Esophagus (tissue), 2 donors: ENCODE data around the gene KCNJ14. TPM values are rescaled to one million over a fixed set of nuclear protein-coding genes. Genes with fewer than 3 reads are reported as not detected.

Experiments
- H3K27ac ChIP-seq, 2 donors: one replicate each; pipeline ENCODE4 v1.5.1; 2013; ENCODE audit warnings: low read depth in 2 of 2, mild to moderate bottlenecking in 2 of 2, inconsistent platforms in 1 of 2, low read length in 1 of 2, moderate library complexity in 1 of 2
- H3K27me3 ChIP-seq, 2 donors: one replicate each; pipeline ENCODE4 v1.6.1; 2013; ENCODE audit warnings: low read length in 2 of 2, control low read depth in 1 of 2, mild to moderate bottlenecking in 1 of 2; ENCODE audit not compliant: insufficient read depth in 2 of 2, control insufficient read depth in 1 of 2
- H3K36me3 ChIP-seq, 2 donors: one replicate each; pipeline ENCODE4 v1.6.1; 2013; ENCODE audit warnings: low read length in 1 of 2; ENCODE audit not compliant: control insufficient read depth in 2 of 2, insufficient read depth in 2 of 2
- H3K4me1 ChIP-seq, 2 donors: one replicate each; pipeline ENCODE4 v1.6.1; 2013; ENCODE audit warnings: low read length in 1 of 2; ENCODE audit not compliant: control insufficient read depth in 2 of 2, insufficient read depth in 2 of 2
- H3K4me3 ChIP-seq, 2 donors: one replicate each; pipeline ENCODE4 v1.5.1; 2013; ENCODE audit warnings: low read length in 2 of 2, mild to moderate bottlenecking in 2 of 2, low read depth in 1 of 2, moderate library complexity in 1 of 2
- H3K9me3 ChIP-seq, 2 donors: one replicate each; pipeline ENCODE4 v1.6.1; 2013; ENCODE audit warnings: mild to moderate bottlenecking in 2 of 2, low read depth in 1 of 2, low read length in 1 of 2, moderate library complexity in 1 of 2; ENCODE audit not compliant: control insufficient read depth in 2 of 2, insufficient read depth in 1 of 2
- WGBS, 2 donors: extraction: QIAGEN DNeasy Blood & Tissue Kit; methylation state at CpG; one replicate each; pipeline ENCODE4 v1.1.7; 2013; 5-methylcytosine and 5-hydroxymethylcytosine counted together
- polyA plus RNA-seq, 2 donors: library from polyadenylated mRNA; stranded (reverse); fragments of 200-250 nt; gene quantifications; one replicate each; pipeline ENCODE4 v1.2.3, GENCODE V29; 2013
- donor health status: healthy with polysubstance abuse.
- donor health status: Bipolar disorder and iron deficiency.

Gene KCNJ14
- polyA plus RNA-seq, 2 donors: 0.54 to 1.0 TPM

- Histone ChIP-seq H3K27ac (no peak overlapping the region), H3K36me3 (no peaks in the 10 kb centered on the region), H3K4me1 (peaks cover 0 to 6% of the 10 kb centered on the region in 2 donors), H3K4me3 (no peak overlapping the region), H3K9me3 (no peaks in the 10 kb centered on the region), H3K27me3 (peaks cover 0 to 6% of the 10 kb centered on the region in 2 donors)
- 1 to 3% methylated on average over 29 to 32 of the region's 32 CpGs for WGBS, 2 donors
Measured at GRCh38 chr19:48511321-48511731, 56.0 kb downstream of the KCNJ14 start.

- Histone ChIP-seq H3K4me3 (no peak within 1 kb of the TSS), H3K9me3 (no peaks in the 10 kb centered on the region), H3K27ac (no peak within 1 kb of the TSS), H3K36me3 (no peaks in the 10 kb centered on the region), H3K27me3 (peaks cover 0 to 6% of the 10 kb centered on the region in 2 donors), H3K4me1 (peaks cover 0 to 6% of the 10 kb centered on the region in 2 donors)
- 7 to 9% methylated on average over 28 to 32 of the region's 32 CpGs for WGBS, 2 donors
Measured at GRCh38 chr19:48511800-48512503, 56.6 kb downstream of the KCNJ14 start, which contains the start of gene LMTK3. Gene LMTK3, minus strand, starts transcription at chr19:48511835. Its CDS starts 259 bp downstream, at chr19:48511576.

- Histone ChIP-seq H3K4me1 (peaks cover 0 to 6% of the 10 kb centered on the region in 2 donors), H3K27ac (no peak overlapping the region), H3K27me3 (peaks cover 0 to 6% of the 10 kb centered on the region in 2 donors), H3K9me3 (no peaks in the 10 kb centered on the region), H3K36me3 (no peaks in the 10 kb centered on the region), H3K4me3 (peak overlapping the region in 1 of 2 donors; percentile 62)
- 38 to 40% methylated on average over 19 of the region's 19 CpGs for WGBS, 2 donors
Measured at GRCh38 chr19:48512504-48513288, 57.3 kb downstream of the KCNJ14 start.

- H3K9me3 ChIP-seq: no peaks in the 10 kb centered on the region
- 1 to 2% methylated on average over 52 to 54 of the region's 54 CpGs for WGBS, 2 donors
- H3K27ac ChIP-seq: no peak overlapping the region
- peaks cover 0 to 6% of the 10 kb centered on the region in 2 donors for H3K4me1 ChIP-seq
- H3K27me3 ChIP-seq: peaks cover 0 to 6% of the 10 kb centered on the region in 2 donors
- H3K36me3 ChIP-seq: no peaks in the 10 kb centered on the region
- H3K4me3 ChIP-seq: peak overlapping the region; percentile 60 to 62
Measured at GRCh38 chr19:48513289-48514122, 58.1 kb downstream of the KCNJ14 start.

- H3K27me3 ChIP-seq: peaks cover 0 to 6% of the 10 kb centered on the region in 2 donors
- no peak overlapping the region for H3K4me3 ChIP-seq
Measured at GRCh38 chr19:48514123-48514458, 58.7 kb downstream of the KCNJ14 start.

GRCh38 chr19:48516536-48516935, 61.2 kb downstream of the KCNJ14 start:
- Histone ChIP-seq H3K4me1 (peaks cover 0 to 6% of the 10 kb centered on the region in 2 donors), H3K36me3 (no peaks in the 10 kb centered on the region), H3K4me3 (no peak overlapping the region), H3K9me3 (no peaks in the 10 kb centered on the region), H3K27me3 (peaks cover 0 to under 1% of the 10 kb centered on the region in 2 donors), H3K27ac (no peak overlapping the region)
- WGBS, 2 donors: 68 to 69% methylated on average over 8 of the region's 8 CpGs

More at GRCh38 chr19:48514123-48514458, 58.7 kb downstream of the KCNJ14 start:
- Histone ChIP-seq H3K27ac (no peak overlapping the region), H3K9me3 (no peaks in the 10 kb centered on the region), H3K4me1 (peaks cover 0 to 6% of the 10 kb centered on the region in 2 donors), H3K36me3 (no peaks in the 10 kb centered on the region)
- 42 to 45% methylated on average over 11 of the region's 11 CpGs for WGBS, 2 donors

Other genes starting within 250 kb of the KCNJ14 start
- 10 to 100 TPM in 1 of 2 donors, 1 to 10 TPM in 1; 9.6 to 13.2 TPM for gene CARD8, start 199.7 kb upstream of the KCNJ14 start, polyA plus RNA-seq
- gene ZNF114, start 185.5 kb upstream of the KCNJ14 start, polyA plus RNA-seq: under 1 TPM; 0.14 TPM
- gene EMP3, start 130.0 kb upstream of the KCNJ14 start, polyA plus RNA-seq: 10 to 100 TPM; 17.6 to 21.5 TPM
- gene TMEM143, start 91.6 kb upstream of the KCNJ14 start, polyA plus RNA-seq: 1 to 10 TPM; 4.0 to 9.1 TPM
- not detected for gene SYNGR4, start 91.2 kb upstream of the KCNJ14 start, polyA plus RNA-seq
- gene KDELR1, start 64.0 kb upstream of the KCNJ14 start, polyA plus RNA-seq: 10 to 100 TPM; 62.7 to 70.2 TPM
- under 1 TPM; 0.06 to 0.08 TPM for gene GRIN2D, start 61.9 kb upstream of the KCNJ14 start, polyA plus RNA-seq
- gene GRWD1, start 9.6 kb upstream of the KCNJ14 start, polyA plus RNA-seq: 10 to 100 TPM in 1 of 2 donors, 1 to 10 TPM in 1; 6.2 to 18.1 TPM
- gene CYTH2, start 13.8 kb downstream of the KCNJ14 start, polyA plus RNA-seq: 10 to 100 TPM; 52.2 to 59.3 TPM
- gene LMTK3, start 56.3 kb downstream of the KCNJ14 start, polyA plus RNA-seq: 1 to 10 TPM; 2.9 to 7.5 TPM
- gene SULT2B1, start 96.6 kb downstream of the KCNJ14 start, polyA plus RNA-seq: 100 to 1,000 TPM; 295 to 320 TPM
- gene SPACA4, start 151.2 kb downstream of the KCNJ14 start, polyA plus RNA-seq: 1 to 10 TPM; 1.2 to 1.9 TPM
- 10 to 100 TPM in 1 of 2 donors, 1 to 10 TPM in 1; 6.5 to 26.7 TPM for gene FAM83E, start 159.5 kb downstream of the KCNJ14 start, polyA plus RNA-seq
- gene RPL18, start 163.6 kb downstream of the KCNJ14 start, polyA plus RNA-seq: 1,000 to 10,000 TPM; 2,667 to 2,860 TPM
- gene SPHK2, start 163.9 kb downstream of the KCNJ14 start, polyA plus RNA-seq: 10 to 100 TPM in 1 of 2 donors, 1 to 10 TPM in 1; 9.0 to 15.5 TPM
- gene DBP, start 181.8 kb downstream of the KCNJ14 start, polyA plus RNA-seq: 10 to 100 TPM in 1 of 2 donors, 1 to 10 TPM in 1; 8.9 to 13.3 TPM
- 10 to 100 TPM in 1 of 2 donors, 1 to 10 TPM in 1; 6.8 to 12.7 TPM for gene CA11, start 190.6 kb downstream of the KCNJ14 start, polyA plus RNA-seq
- gene NTN5, start 217.4 kb downstream of the KCNJ14 start, polyA plus RNA-seq: under 1 TPM; 0.25 to 0.39 TPM
- gene FUT2, start 240.4 kb downstream of the KCNJ14 start, polyA plus RNA-seq: 10 to 100 TPM; 34.5 to 51.8 TPM